Kidney tubule cell (primary cell): ENCODE measurements around the gene NOP14.
A peak's percentile ranks its signal among the peaks of the same experiment; 100 is the strongest.
"Not testable (repeated sequence)": the region's sequence is repeated elsewhere in the genome, so short reads cannot be mapped to it uniquely, and the experiment has no call there.

Experiments
- DNase-seq: peaks from one replicate; pipeline ENCODE4 v3.0.0-alpha.2; 2018; ENCODE audit warnings: low spot score

NOP14 gene

GRCh38 chr4:2961811-2962441 lies 1.3 kb downstream of the NOP14 start:
- no peak for DNase-seq

- no peak for DNase-seq
These were observed 1.8 kb downstream of the NOP14 start for GRCh38 chr4:2961421-2961810.

- not testable (repeated sequence) for DNase-seq
These were observed 2.8 kb downstream of the NOP14 start for GRCh38 chr4:2960450-2960849.

- peak; percentile 57 for DNase-seq
These were observed 4.8 kb downstream of the NOP14 start for GRCh38 chr4:2958446-2958845.

GRCh38 chr4:2955186-2956044 lies 7.8 kb downstream of the NOP14 start:
- DNase-seq = not testable (repeated sequence)

- DNase-seq = no peak
These were observed 8.6 kb downstream of the NOP14 start for GRCh38 chr4:2954358-2955185.

GRCh38 chr4:2953496-2953895 lies 9.7 kb downstream of the NOP14 start:
- DNase-seq = no peak

GRCh38 chr4:2950221-2950989 lies 12.8 kb downstream of the NOP14 start:
- DNase-seq = no peak

- DNase-seq = no peak
These were observed 13.5 kb downstream of the NOP14 start for GRCh38 chr4:2949782-2950125.

- no peak for DNase-seq
These were observed 14.1 kb downstream of the NOP14 start for GRCh38 chr4:2948895-2949781.

- no peak for DNase-seq
These were observed 15.3 kb downstream of the NOP14 start for GRCh38 chr4:2947926-2948325.

GRCh38 chr4:2946812-2947600 lies 16.2 kb downstream of the NOP14 start:
- DNase-seq = peak; percentile 74

- DNase-seq = not testable (repeated sequence)
These were observed 17.3 kb downstream of the NOP14 start for GRCh38 chr4:2945619-2946604.

GRCh38 chr4:2944586-2945526 lies 18.4 kb downstream of the NOP14 start:
- DNase-seq = no peak

- DNase-seq = no peak
These were observed 19.1 kb downstream of the NOP14 start for GRCh38 chr4:2944091-2944482.

GRCh38 chr4:2943364-2944090 lies 19.7 kb downstream of the NOP14 start:
- DNase-seq = no peak
